HK-2 (cell line): Measurements from ENCODE around the gene HOXB5.
A peak's percentile ranks its signal among the peaks of the same experiment; 100 is the strongest.

Experiments used
- DNase-seq: peaks from one replicate; pipeline ENCODE4 v3.0.0-alpha.2; 2018; ENCODE audit not compliant: unreplicated experiment

The HOXB5 gene

GRCh38 chr17:48615963-48616716 lies 22.6 kb upstream of the HOXB5 start:
- DNase-seq, result no peak

- DNase-seq, result no peak
Observed at GRCh38 chr17:48615047-48615962, 21.7 kb upstream of the HOXB5 start, which contains the start of gene HOXB8. HOXB8 (minus strand) TSS chr17:48615292; CDS start chr17:48614704, 588 bp downstream.

- DNase-seq, result peak; percentile 60
Observed at GRCh38 chr17:48613862-48614694, 20.5 kb upstream of the HOXB5 start.

GRCh38 chr17:48612854-48613691 lies 19.5 kb upstream of the HOXB5 start:
- DNase-seq, result peak; percentile 64

GRCh38 chr17:48612456-48612853 lies 18.9 kb upstream of the HOXB5 start:
- no peak for DNase-seq

GRCh38 chr17:48611681-48612455 lies 18.3 kb upstream of the HOXB5 start:
- DNase-seq, result peak; percentile 72

- DNase-seq, result no peak
Observed at GRCh38 chr17:48611213-48611612, 17.6 kb upstream of the HOXB5 start.

GRCh38 chr17:48610282-48611211 lies 17.0 kb upstream of the HOXB5 start, which contains the start of gene HOXB7:
HOXB7 (minus strand) TSS chr17:48611017; CDS start chr17:48610918, 99 bp downstream.
- DNase-seq, result peak; percentile 82

GRCh38 chr17:48609759-48610281 lies 16.2 kb upstream of the HOXB5 start:
- DNase-seq, result no peak

- DNase-seq, result no peak
Observed at GRCh38 chr17:48609033-48609432, 15.5 kb upstream of the HOXB5 start.

- DNase-seq, result no peak
Observed at GRCh38 chr17:48608494-48608834, 14.9 kb upstream of the HOXB5 start.

- DNase-seq, result no peak
Observed at GRCh38 chr17:48606892-48607614, 13.5 kb upstream of the HOXB5 start.

- no peak for DNase-seq
Observed at GRCh38 chr17:48605991-48606891, 12.7 kb upstream of the HOXB5 start.

GRCh38 chr17:48605409-48605919 lies 11.9 kb upstream of the HOXB5 start:
- DNase-seq, result no peak

GRCh38 chr17:48604770-48605329 lies 11.3 kb upstream of the HOXB5 start, which contains the start of gene HOXB6:
HOXB6 (minus strand) TSS chr17:48604986; CDS start chr17:48598150, 6,836 bp downstream.
- DNase-seq, result peak; percentile 62
